ENCODE data around the gene EXOC8. TPM values are rescaled to one million over a fixed set of nuclear protein-coding genes. Genes with fewer than 3 reads are reported as not detected.

Gene EXOC8
- total RNA-seq, 1 donor from 2014 or later = 13.1 TPM

DNA sequence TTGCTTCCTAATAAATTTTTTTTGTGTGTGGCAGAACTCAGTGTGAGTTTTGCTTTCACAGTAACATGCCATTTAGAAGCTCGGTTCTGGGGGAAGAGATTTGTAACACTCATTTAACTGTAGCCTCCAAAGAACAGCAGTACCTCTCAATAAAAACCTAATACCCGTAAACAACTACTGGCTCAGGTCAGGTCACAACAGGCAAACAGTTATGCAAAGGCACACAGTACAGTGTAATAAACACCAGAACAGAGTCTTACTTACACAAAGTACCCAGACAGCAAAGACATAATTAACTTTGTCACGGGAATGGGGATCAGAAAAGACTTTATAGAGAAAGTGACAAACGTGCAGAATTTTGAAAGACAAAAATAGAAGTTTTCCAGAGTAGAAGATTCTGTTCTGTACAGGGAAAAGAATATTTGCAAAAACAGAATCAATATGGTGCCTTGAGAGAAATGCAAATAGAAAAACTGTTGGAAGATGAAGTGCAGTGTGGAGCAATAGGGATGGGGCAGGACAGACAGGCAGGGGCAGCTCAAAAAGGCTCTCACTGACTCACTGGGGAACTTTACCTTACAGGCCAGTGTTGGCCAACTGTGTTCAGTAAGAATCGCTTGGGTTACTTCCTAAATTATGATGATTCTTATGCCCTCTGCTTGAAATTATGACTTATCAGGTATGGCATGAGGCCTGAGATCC, 45.7 kb upstream of the EXOC8 start:
- Mint-ChIP-seq H3K27ac (no peak overlapping the region), H3K36me3 (peaks cover 5% of the 10 kb centered on the region), H3K9me3 (no peaks in the 10 kb centered on the region), H3K4me3 (no peak overlapping the region), H3K4me1 (ENCODE audit: unreplicated experiment) (no peaks in the 10 kb centered on the region), H3K27me3 (no peaks in the 10 kb centered on the region)
- DNase-seq (ENCODE audit: extremely low spot score, unreplicated experiment) = no peak
- TF ChIP-seq, protein P1, sequence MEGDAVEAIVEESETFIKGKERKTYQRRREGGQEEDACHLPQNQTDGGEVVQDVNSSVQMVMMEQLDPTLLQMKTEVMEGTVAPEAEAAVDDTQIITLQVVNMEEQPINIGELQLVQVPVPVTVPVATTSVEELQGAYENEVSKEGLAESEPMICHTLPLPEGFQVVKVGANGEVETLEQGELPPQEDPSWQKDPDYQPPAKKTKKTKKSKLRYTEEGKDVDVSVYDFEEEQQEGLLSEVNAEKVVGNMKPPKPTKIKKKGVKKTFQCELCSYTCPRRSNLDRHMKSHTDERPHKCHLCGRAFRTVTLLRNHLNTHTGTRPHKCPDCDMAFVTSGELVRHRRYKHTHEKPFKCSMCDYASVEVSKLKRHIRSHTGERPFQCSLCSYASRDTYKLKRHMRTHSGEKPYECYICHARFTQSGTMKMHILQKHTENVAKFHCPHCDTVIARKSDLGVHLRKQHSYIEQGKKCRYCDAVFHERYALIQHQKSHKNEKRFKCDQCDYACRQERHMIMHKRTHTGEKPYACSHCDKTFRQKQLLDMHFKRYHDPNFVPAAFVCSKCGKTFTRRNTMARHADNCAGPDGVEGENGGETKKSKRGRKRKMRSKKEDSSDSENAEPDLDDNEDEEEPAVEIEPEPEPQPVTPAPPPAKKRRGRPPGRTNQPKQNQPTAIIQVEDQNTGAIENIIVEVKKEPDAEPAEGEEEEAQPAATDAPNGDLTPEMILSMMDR (conservative IDR thresholded peaks at IDR 0.05) = no peak

DNA sequence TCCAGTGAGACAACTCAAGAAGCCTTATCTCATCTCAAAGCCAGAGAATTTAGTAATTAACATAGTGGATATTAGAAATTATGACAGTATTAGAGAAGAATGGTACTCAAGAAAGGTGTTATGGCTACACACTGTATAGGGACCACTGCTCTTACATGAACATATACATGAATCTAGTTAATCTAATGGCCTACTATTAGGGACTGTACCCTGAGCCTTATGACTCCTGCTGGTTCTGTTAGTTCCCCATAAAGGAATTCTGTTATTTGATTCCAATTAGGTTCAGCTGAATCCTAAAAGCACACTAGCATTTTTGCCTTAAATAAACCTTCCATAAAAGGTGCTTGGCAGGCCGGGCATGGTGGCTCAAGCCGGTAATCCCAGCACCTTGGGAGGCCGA, 44.8 kb upstream of the EXOC8 start:
- Mint-ChIP-seq H3K27me3 (no peaks in the 10 kb centered on the region), H3K4me3 (no peak overlapping the region), H3K27ac (no peak overlapping the region), H3K9me3 (no peaks in the 10 kb centered on the region), H3K36me3 (no peaks in the 10 kb centered on the region), H3K4me1 (ENCODE audit: unreplicated experiment) (peaks cover 6% of the 10 kb centered on the region)
- no peak for DNase-seq (ENCODE audit: extremely low spot score, unreplicated experiment)
- TF ChIP-seq, protein P1 (conservative IDR thresholded peaks at IDR 0.05) = no peak

DNA sequence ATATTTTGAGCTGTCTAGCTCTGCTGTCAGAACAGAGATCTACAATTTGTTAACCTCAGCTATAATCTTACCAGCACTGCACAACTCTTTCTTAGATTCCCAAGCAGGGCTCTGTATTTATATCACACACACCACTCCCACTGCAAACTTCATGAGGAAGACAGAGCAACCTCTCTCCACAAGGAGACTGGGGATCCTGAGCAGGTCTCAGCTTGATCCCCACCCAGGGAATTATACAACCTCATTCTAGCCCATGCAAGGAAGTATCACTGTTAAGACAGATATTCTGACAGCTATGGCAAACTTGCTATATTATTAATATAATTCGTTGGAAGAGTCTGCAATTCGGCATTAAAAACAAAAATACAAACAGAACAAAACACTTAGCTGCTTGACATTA, 44.1 kb upstream of the EXOC8 start:
- no peaks in the 10 kb centered on the region for H3K27me3 Mint-ChIP-seq
- no peak for DNase-seq (ENCODE audit: extremely low spot score, unreplicated experiment)
- H3K4me1 Mint-ChIP-seq (ENCODE audit: unreplicated experiment) = peaks cover 9% of the 10 kb centered on the region
- H3K9me3 Mint-ChIP-seq = no peaks in the 10 kb centered on the region
- no peak overlapping the region for H3K4me3 Mint-ChIP-seq
- H3K36me3 Mint-ChIP-seq = no peaks in the 10 kb centered on the region
- H3K27ac Mint-ChIP-seq = no peak overlapping the region
- TF ChIP-seq, protein P1 (conservative IDR thresholded peaks at IDR 0.05) = no peak

DNA sequence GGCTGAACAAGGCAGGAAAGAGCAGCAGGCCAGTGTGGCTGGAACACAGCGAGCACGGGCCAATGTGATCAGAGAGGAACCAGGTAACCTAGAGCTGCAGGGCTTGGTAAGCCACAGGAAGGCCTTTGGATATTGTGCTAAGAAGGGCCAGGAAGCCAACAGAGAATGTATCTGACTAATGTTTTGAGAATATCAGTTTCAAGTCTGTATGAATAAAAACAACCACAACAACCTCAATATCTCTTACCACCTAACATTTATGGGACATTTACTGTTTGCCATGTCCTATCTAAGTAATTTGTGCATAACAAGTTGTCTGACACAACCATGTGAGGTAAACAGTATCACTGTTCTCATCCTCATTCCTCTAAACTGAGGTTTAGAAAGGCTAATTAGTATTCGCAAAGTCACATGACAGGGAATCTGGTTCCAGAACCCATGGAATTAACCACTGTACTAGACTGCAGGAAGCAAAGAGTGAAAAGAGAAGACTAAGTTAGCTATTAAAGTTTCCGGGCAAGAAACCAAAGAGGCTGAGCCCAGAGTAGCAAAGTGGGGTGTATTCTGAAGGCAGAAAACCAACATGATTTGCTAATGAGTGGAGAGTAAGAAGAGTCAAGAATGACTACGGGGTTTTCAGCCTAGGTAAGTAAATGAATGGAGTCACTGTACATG, 39.4 kb upstream of the EXOC8 start:
- no peak for DNase-seq (ENCODE audit: extremely low spot score, unreplicated experiment)
- TF ChIP-seq, protein P1 (conservative IDR thresholded peaks at IDR 0.05) = no peak

DNA sequence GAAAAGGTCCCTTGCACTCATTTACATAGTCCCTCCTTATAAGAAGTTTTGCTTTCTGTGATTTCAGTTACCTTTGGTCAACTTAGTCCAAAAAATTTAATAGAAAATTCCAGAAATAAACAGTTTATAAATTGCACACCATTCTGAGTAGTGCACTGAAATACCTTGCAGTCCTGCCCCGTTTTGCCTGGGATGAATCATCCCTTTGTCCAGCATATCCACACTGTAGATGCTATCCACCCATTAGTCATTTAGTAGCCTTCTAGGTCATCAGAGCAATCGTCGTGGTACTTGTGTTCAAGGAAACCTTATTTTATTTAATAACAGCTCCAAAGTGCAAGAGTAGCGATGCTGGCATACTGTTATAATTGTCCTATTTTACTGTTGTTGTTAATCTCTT, 38.4 kb upstream of the EXOC8 start:
- no peaks in the 10 kb centered on the region for H3K36me3 Mint-ChIP-seq
- H3K27me3 Mint-ChIP-seq = no peaks in the 10 kb centered on the region
- H3K4me3 Mint-ChIP-seq = no peak overlapping the region
- no peak overlapping the region for H3K27ac Mint-ChIP-seq
- TF ChIP-seq, protein P1 (conservative IDR thresholded peaks at IDR 0.05) = no peak
- H3K4me1 Mint-ChIP-seq (ENCODE audit: unreplicated experiment) = peaks cover 9% of the 10 kb centered on the region
- H3K9me3 Mint-ChIP-seq = no peaks in the 10 kb centered on the region
- no peak for DNase-seq (ENCODE audit: extremely low spot score, unreplicated experiment)

More for the DNA sequence above, 39.4 kb upstream of the EXOC8 start:
- H3K4me3 Mint-ChIP-seq = no peak overlapping the region
- H3K4me1 Mint-ChIP-seq (ENCODE audit: unreplicated experiment) = peaks cover 9% of the 10 kb centered on the region
- no peaks in the 10 kb centered on the region for H3K9me3 Mint-ChIP-seq
- no peaks in the 10 kb centered on the region for H3K36me3 Mint-ChIP-seq
- H3K27me3 Mint-ChIP-seq = no peaks in the 10 kb centered on the region
- no peak overlapping the region for H3K27ac Mint-ChIP-seq
